HepG2 (cell line): ENCODE data around the gene MBOAT7. TPM values are rescaled to one million over a fixed set of nuclear protein-coding genes. Genes with fewer than 3 reads are reported as not detected.
A peak's percentile ranks its signal among the peaks of the same experiment; 100 is the strongest.

Experiments used
- ATAC-seq: fragments of 200-7000 bp; cut with Tn5 transposase; 3 replicates; pipeline ENCODE4 v1.9.1; 2020; ENCODE audit warnings: mild to moderate bottlenecking, moderate library complexity
- BruUV-seq: library from RNA; stranded (reverse); fragments of 400-500 nt; replicated peaks from 2 replicates; lab custom pipeline; 2021; lab: Mats Ljungman, UMichigan
- CTCF ChIA-PET: fragments of 300-600 bp; formaldehyde crosslinking; extraction: SDS; loops from one replicate; lab custom pipeline; 2021; ENCODE audit warnings: low total read pairs, inconsistent platforms, low intra/inter-chr PET ratio; lab: Yijun Ruan, JAX
- POLR2A ChIA-PET: fragments of 350-600 bp; sonication (Branson Sonifier 250); formaldehyde crosslinking; loops from one replicate; lab custom pipeline; 2020; ENCODE audit warnings: antibody characterized with exemption, inconsistent platforms; lab: Yijun Ruan, JAX
- DNase-seq: peaks from one replicate; pipeline ENCODE4 v3.0.0-alpha.2; 2015; ENCODE audit warnings: low spot score
- FAIRE-seq: peaks from 3 replicates; lab custom pipeline; 2011; peaks lifted over from hg19 to GRCh38; lab: Jason Lieb, UNC
- H2AFZ ChIP-seq: one replicate; pipeline ENCODE4 v1.6.1; 2011; ENCODE audit warnings: low read length, inconsistent platforms
- H3K27ac ChIP-seq: fragments of 300-600 bp; 3 replicates; pipeline ENCODE4 v1.8.0; 2011; ENCODE audit warnings: mixed run types, mild to moderate bottlenecking, mixed read lengths, low read length, inconsistent platforms; ENCODE audit not compliant: insufficient read depth; ENCODE audit errors: extremely low read length
- H3K27me3 ChIP-seq, 2 experiments: fragments of 200-600 bp in 1 of 2; 2 replicates in 1 of 2; 3 replicates in 1 of 2; pipeline versions ENCODE4 v1.6.0 to v1.8.0; 2011; ENCODE audit warnings: low read length in 2 of 2, mild to moderate bottlenecking in 2 of 2, moderate library complexity in 2 of 2, inconsistent platforms in 1 of 2; ENCODE audit not compliant: insufficient read depth in 2 of 2, control insufficient read depth in 1 of 2
- H3K36me3 ChIP-seq, 2 experiments: fragments of 200-600 bp in 1 of 2; replicated peaks in 1 of 2; 2 replicates in 1 of 2; 3 replicates in 1 of 2; pipeline versions ENCODE4 v1.5.1 to v1.8.0; 2011; ENCODE audit warnings: low read length in 2 of 2, inconsistent platforms in 1 of 2; ENCODE audit not compliant: insufficient read depth in 2 of 2, control insufficient read depth in 1 of 2
- H3K4me1 ChIP-seq: 2 replicates; pipeline ENCODE4 v1.5.1; 2012; ENCODE audit warnings: low read length, inconsistent platforms; ENCODE audit not compliant: insufficient read depth
- H3K4me2 ChIP-seq: 2 replicates; pipeline ENCODE4 v1.6.0; 2011; ENCODE audit warnings: low read depth, low read length, inconsistent platforms
- H3K4me3 ChIP-seq, 3 experiments: fragments of 200-600 bp in 1 of 3; sonication (generic), shearing (Covaris generic) in 1 of 3; replicated peaks in 1 of 3; 2 replicates each; pipeline ENCODE4 v1.5.1; 2011 to 2016; ENCODE audit warnings: low read length in 3 of 3, inconsistent platforms in 2 of 3, low read depth in 2 of 3, mild to moderate bottlenecking in 2 of 3, control low read depth in 1 of 3, mixed read lengths in 1 of 3; ENCODE audit not compliant: insufficient read depth in 1 of 3
- H3K79me2 ChIP-seq: one replicate; pipeline ENCODE4 v1.6.1; 2011; ENCODE audit warnings: low read length, inconsistent platforms; ENCODE audit not compliant: insufficient read depth
- H3K9ac ChIP-seq: 2 replicates; pipeline ENCODE4 v1.6.0; 2011; ENCODE audit warnings: mild to moderate bottlenecking, low read depth, low read length, inconsistent platforms; ENCODE audit not compliant: insufficient read depth
- H3K9me3 ChIP-seq: 2 replicates; pipeline ENCODE4 v1.5.1; 2012; ENCODE audit warnings: mild to moderate bottlenecking, low read length
- H4K20me1 ChIP-seq: 2 replicates; pipeline ENCODE4 v1.6.0; 2011; ENCODE audit warnings: inconsistent platforms, mild to moderate bottlenecking, low read length, moderate library complexity; ENCODE audit not compliant: insufficient read depth
- ARID4A ChIP-seq: sonication (generic); formaldehyde crosslinking; IDR thresholded peaks from 2 replicates; pipeline ENCODE4 v1.5.0; 2020; ENCODE audit warnings: mild to moderate bottlenecking, missing genetic modification reagents, borderline replicate concordance
- CCDC6 ChIP-seq: sonication (generic); formaldehyde crosslinking; IDR thresholded peaks from 2 replicates; pipeline ENCODE4 v1.8.1; 2022; ENCODE audit warnings: mild to moderate bottlenecking, missing genetic modification reagents, moderate library complexity
- CHD2 ChIP-seq: IDR thresholded peaks from 2 replicates; pipeline ENCODE4 v1.6.1; 2011; ENCODE audit warnings: low read depth, low read length, improper control_type of control experiment
- HOXA5 ChIP-seq: sonication (generic); formaldehyde crosslinking; IDR thresholded peaks from 2 replicates; pipeline ENCODE4 v1.4.0; 2020; ENCODE audit warnings: missing genetic modification reagents
- KMT2B ChIP-seq: IDR thresholded peaks from 2 replicates; pipeline ENCODE4 v1.6.1; 2016; ENCODE audit warnings: missing genetic modification reagents, missing compliant biosample characterization
- MATR3 ChIP-seq: sonication (generic); formaldehyde crosslinking; IDR thresholded peaks from 2 replicates; pipeline ENCODE4 v1.4.0; 2020; ENCODE audit warnings: missing genetic modification reagents
- NR2C2 ChIP-seq: sonication (generic); formaldehyde crosslinking; IDR thresholded peaks from 2 replicates; pipeline ENCODE4 v1.4.0; 2020; ENCODE audit warnings: missing genetic modification reagents, mild to moderate bottlenecking, moderate library complexity, borderline replicate concordance
- POLR2AphosphoS5 ChIP-seq: IDR thresholded peaks from 2 replicates; pipeline ENCODE4 v1.6.1; 2012; ENCODE audit warnings: low read depth, low read length
- RARA ChIP-seq: IDR thresholded peaks from 2 replicates; pipeline ENCODE4 v1.6.1; 2016; ENCODE audit warnings: missing genetic modification reagents, missing compliant biosample characterization
- TFDP1 ChIP-seq: IDR thresholded peaks from 2 replicates; pipeline ENCODE4 v1.6.1; 2016; ENCODE audit warnings: missing compliant biosample characterization, missing genetic modification reagents, borderline replicate concordance
- THAP11 ChIP-seq: IDR thresholded peaks from 2 replicates; pipeline ENCODE4 v1.6.1; 2016; ENCODE audit warnings: missing biosample characterization, missing genetic modification reagents
- ZBTB20 ChIP-seq: sonication (generic); formaldehyde crosslinking; IDR thresholded peaks from 2 replicates; pipeline ENCODE4 v1.8.1; 2023; ENCODE audit warnings: missing genetic modification reagents, low read depth, mild to moderate bottlenecking, borderline replicate concordance
- ZNF10 ChIP-seq: sonication (generic); formaldehyde crosslinking; IDR thresholded peaks from 2 replicates; pipeline ENCODE4 v1.4.0; 2020; ENCODE audit warnings: mild to moderate bottlenecking, low read depth, missing genetic modification reagents, borderline replicate concordance
- ZNF350 ChIP-seq: sonication (generic); formaldehyde crosslinking; IDR thresholded peaks from 2 replicates; pipeline ENCODE4 v1.4.0; 2020; ENCODE audit warnings: mild to moderate bottlenecking, low read depth, missing genetic modification reagents, borderline replicate concordance
- ZNF768 ChIP-seq: sonication (generic); formaldehyde crosslinking; IDR thresholded peaks from 2 replicates; pipeline ENCODE4 v1.4.0; 2020; ENCODE audit warnings: missing genetic modification reagents
- WGBS: methylation state at CpG from one replicate; pipeline ENCODE4 v1.1.6; 2017; ENCODE audit warnings: low lambda C conversion rate; 5-methylcytosine and 5-hydroxymethylcytosine counted together
- in situ Hi-C: cut with HindIII; loops from 2 replicates; pipeline ENCODE4 v1.10.0; 2017; ENCODE audit warnings: low pct_unique_long_range_greater_than_20kb; ENCODE audit not compliant: extremely low pct_ligation_motif_present
- intact Hi-C: fragments of 100-400 bp; cut with micrococcal nuclease; formaldehyde crosslinking; loops from one replicate; pipeline ENCODE4 v1.10.0; 2022; ENCODE audit not compliant: unreplicated experiment
- polyA plus RNA-seq, 8 experiments: library from polyadenylated mRNA; depleted of rRNA in 3 of 8; stranded (reverse) in 7 of 8; unstranded in 1 of 8; fragments of >200 nt; fragmentation: Illumina TruSeq in 4 of 8; extraction: Trizol in 4 of 8; gene quantifications; 2 replicates each; pipeline versions ENCODE4 v1.2.1 to v1.2.3, GENCODE V29; 2011 to 2016; ENCODE audit warnings: low read depth in 4 of 8, missing spikeins in 1 of 8, mixed read lengths in 1 of 8; ENCODE audit not compliant: insufficient read depth in 1 of 8
- total RNA-seq, 5 experiments: library from RNA; depleted of rRNA; stranded (reverse); fragments of >200 nt; fragmentation: Illumina TruSeq; extraction: Trizol; gene quantifications; 2 replicates each; pipeline ENCODE4 v1.2.3, GENCODE V29; 2016; ENCODE audit warnings: low read depth in 1 of 5
- TF ChIP-seq, protein P1 (sequence below): sonication (generic); formaldehyde crosslinking; IDR thresholded peaks from 2 replicates; pipeline ENCODE4 v1.8.1; 2023; ENCODE audit warnings: mild to moderate bottlenecking, missing genetic modification reagents, borderline replicate concordance
- TF ChIP-seq, protein P2 (sequence below): sonication (generic); formaldehyde crosslinking; IDR thresholded peaks from 2 replicates; pipeline ENCODE4 v1.8.0; 2022; ENCODE audit warnings: mild to moderate bottlenecking, missing genetic modification reagents, moderate library complexity

Gene MBOAT7
- total and polyA plus RNA-seq, 2 of the 13 experiments (the other 11 are each of a cell fraction or from before 2014, with no cell fraction given) = 22.2 to 25.5 TPM

- TF ChIP-seq POLR2AphosphoS5 (peak; percentile 16), ZNF10 (no peak), THAP11 (CRISPR knock-in tag) (no peak), HOXA5 (CRISPR knock-in tag) (no peak), CCDC6 (CRISPR knock-in tag) (no peak)
Measured at GRCh38 chr19:54204767-54205468, 15.5 kb upstream of the MBOAT7 start (continued).

DNA sequence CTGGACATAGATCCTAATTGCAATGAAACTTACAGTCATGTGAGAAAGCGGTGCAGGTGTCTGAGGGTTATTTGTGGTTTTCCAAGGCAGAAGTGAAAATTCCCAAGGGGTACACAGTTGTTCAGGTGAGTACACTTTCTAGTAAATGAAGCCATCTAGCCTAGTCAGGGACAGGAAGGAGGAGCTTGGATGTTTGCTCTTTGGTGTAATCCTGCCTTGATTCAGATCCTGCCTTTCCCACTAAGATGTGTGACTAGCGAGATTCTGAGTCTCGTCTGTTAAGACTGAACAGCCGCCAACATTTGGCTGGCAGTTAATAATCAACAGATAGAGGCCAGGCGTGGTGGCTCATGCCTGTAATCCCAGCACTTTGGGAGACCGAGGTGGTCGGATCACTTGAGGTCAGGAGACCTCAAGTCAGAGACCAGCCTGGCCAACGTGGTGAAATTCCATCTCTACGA is 13.8 kb upstream of the MBOAT7 start:
- Histone ChIP-seq H3K9me3 (no peaks in the 10 kb centered on the region), H3K4me1 (peaks cover 75% of the 10 kb centered on the region), H2AFZ (no peak overlapping the region), H4K20me1 (peaks cover 74% of the 10 kb centered on the region), H3K9ac (peak overlapping the region; percentile 96), H3K4me2 (peak overlapping the region; percentile 87), H3K79me2 (peaks cover 54% of the 10 kb centered on the region), H3K36me3 (peaks cover 24 to 68% of the 10 kb centered on the region in 2 experiments), H3K27me3 (no peaks in the 10 kb centered on the region; a peak in 1 of 5 replicates), H3K27ac (peak overlapping the region; percentile 24), H3K4me3 (peak overlapping the region; percentile 61 to 83 (median 72))
- in situ Hi-C loops (no loop called here), intact Hi-C loops (loop anchor here (5.0 kb wide), 1 partner anchor 66 kb away; the partner anchor contains the start of gene CNOT3)
- ATAC-seq = peak; percentile 32
- peak; percentile 82 for DNase-seq
- BruUV-seq = no TSS peak
- FAIRE-seq = peak; percentile 93
- CTCF ChIA-PET = no interaction called here
- WGBS = 21% methylated on average over 7 of the region's 9 CpGs
- POLR2A ChIA-PET = interaction anchor here (0.6 to 8.7 kb wide), 4 partner anchors 8 to 66 kb away, joined by 3 to 306 read pairs (median 5); partner anchors contain the start of genes CNOT3, MBOAT7 and TSEN34
- no peak for TF ChIP-seq KMT2B (CRISPR knock-in tag)
- TF ChIP-seq TFDP1 = peak; percentile 23; the same call in 1 of the 2 replicates
- TF ChIP-seq ZBTB20 (CRISPR knock-in tag) = no peak
- TF ChIP-seq NR2C2 (CRISPR knock-in tag) = no peak
- peak; percentile 40; the same call in 1 of the 2 replicates for TF ChIP-seq RARA (CRISPR knock-in tag)
- TF ChIP-seq, protein P1, sequence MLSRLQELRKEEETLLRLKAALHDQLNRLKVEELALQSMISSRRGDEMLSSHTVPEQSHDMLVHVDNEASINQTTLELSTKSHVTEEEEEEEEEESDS (CRISPR knock-in tag) = no peak
- no peak for TF ChIP-seq CHD2
- no peak for TF ChIP-seq ZNF350 (CRISPR knock-in tag)
- TF ChIP-seq ARID4A = peak; percentile 48; the same call in 1 of the 2 replicates
- no peak for TF ChIP-seq ZNF768 (CRISPR knock-in tag)
- no peak for TF ChIP-seq MATR3 (CRISPR knock-in tag)
- TF ChIP-seq, protein P2, sequence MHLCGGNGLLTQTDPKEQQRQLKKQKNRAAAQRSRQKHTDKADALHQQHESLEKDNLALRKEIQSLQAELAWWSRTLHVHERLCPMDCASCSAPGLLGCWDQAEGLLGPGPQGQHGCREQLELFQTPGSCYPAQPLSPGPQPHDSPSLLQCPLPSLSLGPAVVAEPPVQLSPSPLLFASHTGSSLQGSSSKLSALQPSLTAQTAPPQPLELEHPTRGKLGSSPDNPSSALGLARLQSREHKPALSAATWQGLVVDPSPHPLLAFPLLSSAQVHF (CRISPR knock-in tag) = no peak
